Uterus (tissue), 4 donors: ENCODE measurements around the gene FGF8. TPM values are rescaled to one million over a fixed set of nuclear protein-coding genes. Genes with fewer than 3 reads are reported as not detected.

ENCODE experiments used
- DNase-seq, 2 donors: peaks; one replicate each; pipeline ENCODE4 v3.0.0-alpha.2; 2019 to 2020
- H3K27ac ChIP-seq, 2 donors: fragments of 200-600 bp; sonication (generic); 1 replicate in 1 of 2; 2 replicates in 1 of 2; pipeline ENCODE4 v1.5.1; 2016 to 2018
- H3K27me3 ChIP-seq, 2 donors: fragments of 200-600 bp; sonication (generic); one replicate each; pipeline ENCODE4 v1.5.1; 2018 to 2019; ENCODE audit warnings: control low read depth in 1 of 2
- H3K36me3 ChIP-seq, 2 donors: fragments of 200-600 bp; sonication (generic); one replicate each; pipeline ENCODE4 v1.5.1; 2019; ENCODE audit warnings: control low read depth in 1 of 2
- H3K4me1 ChIP-seq, 2 donors: fragments of 200-600 bp; sonication (generic); one replicate each; pipeline ENCODE4 v1.5.1; 2018 to 2019; ENCODE audit warnings: control low read depth in 1 of 2
- H3K4me3 ChIP-seq, 2 donors: fragments of 200-600 bp; sonication (generic); 1 replicate in 1 of 2; 2 replicates in 1 of 2; pipeline ENCODE4 v1.5.1; 2018 to 2019; ENCODE audit warnings: mild to moderate bottlenecking in 1 of 2
- H3K9me3 ChIP-seq, 2 donors: fragments of 200-600 bp; sonication (generic); one replicate each; pipeline ENCODE4 v1.5.1; 2019; ENCODE audit warnings: control low read depth in 1 of 2
- POLR2A ChIP-seq, 2 donors: fragments of 450-650 bp; IDR thresholded peaks; one replicate each; pipeline ENCODE4 v1.6.1; 2016; ENCODE audit warnings: antibody characterized with exemption in 2 of 2, mild to moderate bottlenecking in 1 of 2, moderate library complexity in 1 of 2
- intact Hi-C: fragments of 100-400 bp; cut with DNase I; formaldehyde crosslinking; loops from one replicate; pipeline ENCODE4 v1.15.1; 2023; ENCODE audit warnings: low total_unique reads
- total RNA-seq, 4 donors: library from RNA; depleted of rRNA in 3 of 4; stranded (reverse); fragments of >200 nt in 3 of 4; gene quantifications; one replicate each; pipeline versions ENCODE4 v1.1.0 to v1.2.4, GENCODE V29; 2014 to 2023
- TF ChIP-seq, protein P1 (sequence below), 4 experiments: fragments of 200-600 bp in 2 of 4; fragments of 450-650 bp in 2 of 4; sonication (generic) in 2 of 4; IDR thresholded peaks; one replicate each; pipeline ENCODE4 v1.5.1; 2016 to 2019; ENCODE audit warnings: antibody characterized with exemption in 4 of 4, mild to moderate bottlenecking in 2 of 4, moderate library complexity in 1 of 4
- donor health status: DM: yes; HTN: yes; CAD: no.

FGF8 gene
- total RNA-seq, 4 donors from 2014 or later = not detected

DNA sequence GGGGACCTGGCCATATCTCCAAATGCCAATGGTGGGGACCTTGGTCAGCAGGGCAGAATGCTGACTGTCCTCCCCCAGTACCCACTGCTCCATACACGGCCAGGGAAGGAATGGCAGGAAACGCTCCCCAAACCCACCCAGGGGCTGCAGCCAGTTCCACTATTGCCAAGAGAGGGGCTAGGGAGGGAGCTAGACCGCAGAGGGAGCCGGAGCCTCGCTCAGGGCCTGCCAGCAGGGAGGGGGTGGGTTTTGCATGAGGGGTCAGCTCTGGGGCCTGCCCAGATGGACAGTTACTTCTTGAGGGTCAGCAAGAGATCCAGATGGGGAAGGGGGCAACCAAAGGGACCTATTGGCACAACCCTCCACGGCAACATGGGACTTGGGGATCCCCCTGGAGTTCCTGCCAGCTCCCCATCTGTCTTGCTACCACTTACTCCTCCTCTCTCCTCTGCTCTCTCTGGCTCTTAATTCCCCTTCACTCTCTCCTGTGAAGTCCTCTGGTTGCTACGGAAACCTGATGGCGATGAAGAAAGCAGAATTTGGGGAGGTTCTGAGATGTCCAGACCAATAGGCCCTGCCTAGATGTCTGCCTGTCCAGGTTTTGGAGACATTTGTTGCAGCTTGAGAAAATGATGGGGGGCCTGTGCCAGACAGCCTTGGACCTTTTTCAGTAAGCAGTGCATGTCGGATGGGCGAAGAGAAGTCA lies 12.6 kb downstream of the FGF8 start:
- Histone ChIP-seq H3K9me3 (no peaks in the 10 kb centered on the region), H3K27ac (no peak overlapping the region), H3K4me3 (no peak overlapping the region), H3K36me3 (no peaks in the 10 kb centered on the region), H3K27me3 (no peaks in the 10 kb centered on the region), H3K4me1 (no peaks in the 10 kb centered on the region)
- no peak for DNase-seq
- intact Hi-C loops = no loop called here
- no peak for TF ChIP-seq POLR2A (IDR thresholded peaks at IDR 0.05)
- TF ChIP-seq, protein P1, sequence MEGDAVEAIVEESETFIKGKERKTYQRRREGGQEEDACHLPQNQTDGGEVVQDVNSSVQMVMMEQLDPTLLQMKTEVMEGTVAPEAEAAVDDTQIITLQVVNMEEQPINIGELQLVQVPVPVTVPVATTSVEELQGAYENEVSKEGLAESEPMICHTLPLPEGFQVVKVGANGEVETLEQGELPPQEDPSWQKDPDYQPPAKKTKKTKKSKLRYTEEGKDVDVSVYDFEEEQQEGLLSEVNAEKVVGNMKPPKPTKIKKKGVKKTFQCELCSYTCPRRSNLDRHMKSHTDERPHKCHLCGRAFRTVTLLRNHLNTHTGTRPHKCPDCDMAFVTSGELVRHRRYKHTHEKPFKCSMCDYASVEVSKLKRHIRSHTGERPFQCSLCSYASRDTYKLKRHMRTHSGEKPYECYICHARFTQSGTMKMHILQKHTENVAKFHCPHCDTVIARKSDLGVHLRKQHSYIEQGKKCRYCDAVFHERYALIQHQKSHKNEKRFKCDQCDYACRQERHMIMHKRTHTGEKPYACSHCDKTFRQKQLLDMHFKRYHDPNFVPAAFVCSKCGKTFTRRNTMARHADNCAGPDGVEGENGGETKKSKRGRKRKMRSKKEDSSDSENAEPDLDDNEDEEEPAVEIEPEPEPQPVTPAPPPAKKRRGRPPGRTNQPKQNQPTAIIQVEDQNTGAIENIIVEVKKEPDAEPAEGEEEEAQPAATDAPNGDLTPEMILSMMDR (IDR thresholded peaks at IDR 0.05) = no peak

DNA sequence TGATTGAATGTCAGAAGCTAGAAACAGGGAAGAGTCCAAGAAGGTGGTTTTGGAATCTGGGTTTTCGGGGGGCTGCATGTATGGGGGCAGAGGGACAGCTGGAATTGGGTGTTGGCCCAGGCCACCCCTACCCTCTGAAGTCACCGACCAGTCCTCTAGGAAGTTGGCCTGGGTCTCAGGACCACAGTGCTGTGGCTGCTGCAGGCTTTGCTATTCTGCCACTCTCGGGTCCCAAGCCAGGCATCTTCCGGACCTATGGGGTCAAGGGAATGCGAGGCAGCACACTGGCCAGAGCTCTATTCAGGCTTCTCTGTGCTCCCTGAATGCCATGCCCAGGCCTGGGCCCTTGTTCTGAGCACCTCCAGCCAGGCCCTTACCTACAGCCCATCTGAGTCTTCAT lies 13.2 kb downstream of the FGF8 start:
- Histone ChIP-seq H3K36me3 (no peaks in the 10 kb centered on the region), H3K9me3 (no peaks in the 10 kb centered on the region), H3K27me3 (no peaks in the 10 kb centered on the region), H3K4me3 (no peak overlapping the region), H3K27ac (no peak overlapping the region), H3K4me1 (no peaks in the 10 kb centered on the region)
- intact Hi-C loops = no loop called here
- TF ChIP-seq, protein P1 (IDR thresholded peaks at IDR 0.05) = no peak
- TF ChIP-seq POLR2A (IDR thresholded peaks at IDR 0.05) = no peak
- no peak for DNase-seq

DNA sequence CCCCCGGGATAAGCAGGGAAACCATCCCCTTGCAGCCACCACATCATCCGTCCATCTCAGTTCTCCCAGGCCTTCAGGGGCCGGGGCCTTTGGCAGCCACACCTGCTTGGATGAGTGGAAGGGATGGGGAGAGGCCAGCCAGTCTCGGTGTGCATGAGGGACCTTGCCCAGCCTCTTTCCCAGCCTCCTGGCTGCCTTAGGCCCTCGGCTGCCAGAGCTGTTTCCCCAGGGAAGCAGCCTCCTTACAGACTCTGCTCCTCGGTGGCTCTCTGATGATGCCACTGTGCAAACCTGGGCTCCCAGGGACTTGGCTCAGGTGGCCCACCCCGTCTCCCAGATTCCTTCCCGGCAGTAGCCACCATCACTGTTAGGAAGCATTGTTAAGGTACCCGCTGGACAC lies 14.7 kb downstream of the FGF8 start:
- H3K36me3 ChIP-seq = no peaks in the 10 kb centered on the region
- no peak overlapping the region for H3K27ac ChIP-seq
- no peak overlapping the region for H3K4me3 ChIP-seq
- H3K9me3 ChIP-seq = no peaks in the 10 kb centered on the region
- TF ChIP-seq POLR2A (IDR thresholded peaks at IDR 0.05) = no peak
- TF ChIP-seq, protein P1 (IDR thresholded peaks at IDR 0.05) = no peak
- intact Hi-C loops = no loop called here
- H3K4me1 ChIP-seq = no peaks in the 10 kb centered on the region
- DNase-seq = no peak
- H3K27me3 ChIP-seq = no peaks in the 10 kb centered on the region

DNA sequence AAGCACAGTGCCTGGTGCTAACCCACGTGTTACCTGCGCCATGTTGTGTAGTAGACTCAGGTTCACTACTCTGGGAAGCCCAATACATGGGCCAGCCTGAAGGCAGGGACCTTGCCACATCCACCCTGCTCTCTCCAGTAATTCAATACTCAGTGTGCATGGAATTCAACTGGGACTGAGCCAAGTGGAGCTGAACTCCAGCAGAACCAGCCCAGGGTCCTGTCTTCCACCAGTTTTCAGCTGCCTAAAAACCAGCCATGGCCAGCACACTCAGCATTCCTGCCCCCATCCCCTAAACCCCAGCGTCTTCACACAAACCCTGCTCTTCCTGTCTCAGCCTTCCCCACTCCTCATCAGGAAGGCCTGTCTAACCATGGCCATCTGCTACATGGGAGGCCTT lies 15.4 kb downstream of the FGF8 start:
- H3K4me1 ChIP-seq = no peaks in the 10 kb centered on the region
- H3K9me3 ChIP-seq = no peaks in the 10 kb centered on the region
- DNase-seq = no peak
- no peak overlapping the region for H3K4me3 ChIP-seq
- no peak for TF ChIP-seq POLR2A (IDR thresholded peaks at IDR 0.05)
- TF ChIP-seq, protein P1 (IDR thresholded peaks at IDR 0.05) = no peak
- intact Hi-C loops = no loop called here
- H3K27me3 ChIP-seq = no peaks in the 10 kb centered on the region
- no peaks in the 10 kb centered on the region for H3K36me3 ChIP-seq
- H3K27ac ChIP-seq = no peak overlapping the region

DNA sequence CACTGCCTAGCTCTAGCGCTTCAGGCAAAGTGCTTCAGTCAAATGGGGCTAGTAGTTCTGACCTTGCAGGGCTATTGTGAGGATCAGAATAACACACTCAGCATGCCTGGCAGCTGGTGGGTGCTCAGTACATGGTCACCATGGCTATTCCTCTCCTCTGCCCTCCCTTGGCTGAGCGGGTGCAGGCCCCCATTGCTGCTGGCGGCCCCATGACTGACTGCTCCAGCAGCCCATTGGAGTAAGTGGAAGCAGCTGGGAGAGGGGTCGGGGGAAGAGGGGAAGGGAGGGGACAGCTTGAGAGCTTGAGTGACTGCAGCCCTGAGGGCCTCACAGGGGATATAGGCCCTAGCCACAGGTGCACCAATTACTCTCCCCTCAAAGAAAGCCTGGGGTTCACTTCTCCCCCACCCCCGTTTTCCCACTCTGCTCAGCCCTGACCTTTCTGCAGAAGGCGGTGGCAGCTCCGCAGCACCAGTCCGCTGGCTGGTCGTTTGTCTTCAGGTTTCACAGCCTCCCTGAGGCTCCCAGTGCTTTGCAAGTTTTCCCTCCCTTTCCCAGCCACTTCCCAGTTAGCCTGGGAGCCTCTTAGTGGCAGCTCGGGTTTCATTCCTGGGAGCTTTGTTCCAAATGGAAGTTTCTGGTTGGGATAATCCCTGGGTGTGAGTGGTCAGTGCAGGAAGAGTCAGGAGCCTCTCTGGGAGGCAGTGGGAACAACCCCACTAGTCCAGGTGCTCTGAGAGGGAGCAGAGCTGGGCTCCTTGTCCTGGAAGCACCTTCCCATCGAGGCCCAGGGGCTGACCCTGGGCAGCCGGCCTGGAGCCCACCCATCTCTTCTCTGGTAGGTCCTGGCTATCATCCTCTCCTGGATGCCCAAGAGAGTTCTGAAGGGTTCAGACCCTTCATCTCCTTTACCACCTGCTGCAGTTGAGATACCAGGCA lies 16.3 kb downstream of the FGF8 start:
- intact Hi-C loops = no loop called here
- no peak for TF ChIP-seq POLR2A (IDR thresholded peaks at IDR 0.05)
- TF ChIP-seq, protein P1 (IDR thresholded peaks at IDR 0.05) = no peak
- H3K4me3 ChIP-seq = no peak overlapping the region
- DNase-seq = no peak
- H3K36me3 ChIP-seq = no peaks in the 10 kb centered on the region
- H3K9me3 ChIP-seq = no peaks in the 10 kb centered on the region
- H3K27me3 ChIP-seq = no peaks in the 10 kb centered on the region
- no peak overlapping the region for H3K27ac ChIP-seq
- H3K4me1 ChIP-seq = no peaks in the 10 kb centered on the region
